HEK293 (cell line): Measurements from ENCODE around the gene PDLIM5.

Source experiments
- CTCF ChIA-PET: fragments of 350-600 bp; formaldehyde crosslinking; extraction: SDS; loops from one replicate; lab custom pipeline; 2021; ENCODE audit warnings: antibody characterized with exemption; lab: Yijun Ruan, JAX
- POLR2A ChIA-PET: fragments of 300-600 bp; formaldehyde crosslinking; extraction: SDS; loops from one replicate; lab custom pipeline; 2020; ENCODE audit warnings: antibody characterized with exemption, inconsistent platforms; lab: Yijun Ruan, JAX
- H3K27ac ChIP-seq: fragments of 200-500 bp; sonication (Bioruptor generic); 2 replicates; pipeline ENCODE4 v1.5.1; 2014; ENCODE audit warnings: low read depth, low read length, control low read depth, inconsistent platforms; ENCODE audit errors: extremely low read depth
- H3K36me3 ChIP-seq, 2 experiments: fragments of 200-500 bp in 1 of 2; sonication (Bioruptor generic) in 1 of 2; 1 replicate in 1 of 2; 2 replicates in 1 of 2; pipeline ENCODE4 v1.5.1; 2014 to 2017; ENCODE audit warnings: inconsistent platforms in 2 of 2, low read length in 2 of 2; ENCODE audit not compliant: control insufficient read depth in 2 of 2, insufficient read depth in 1 of 2
- H3K4me1 ChIP-seq: fragments of 200-500 bp; sonication (Bioruptor generic); 2 replicates; pipeline ENCODE4 v1.5.1; 2014; ENCODE audit warnings: mild to moderate bottlenecking, low read length, inconsistent platforms; ENCODE audit not compliant: control insufficient read depth, insufficient read depth
- H3K4me3 ChIP-seq: 2 replicates; pipeline ENCODE4 v1.5.1; 2011; ENCODE audit warnings: low read depth, mild to moderate bottlenecking, control low read depth, low read length, moderate library complexity
- H3K9me3 ChIP-seq: fragments of 200-500 bp; sonication (Bioruptor generic); 2 replicates; pipeline ENCODE4 v1.5.1; 2014; ENCODE audit warnings: low read depth, low read length, inconsistent platforms; ENCODE audit not compliant: control insufficient read depth, insufficient read depth
- BCL11A ChIP-seq: fragments of 450-650 bp; formaldehyde crosslinking; IDR thresholded peaks from 2 replicates; pipeline ENCODE4 v1.5.1; 2016; ENCODE audit warnings: low read depth, missing biosample characterization, missing genetic modification characterization
- FEZF1 ChIP-seq: fragments of 450-650 bp; formaldehyde crosslinking; IDR thresholded peaks from 2 replicates; pipeline ENCODE4 v1.5.1; 2016; ENCODE audit warnings: missing biosample characterization, missing genetic modification characterization
- GFI1B ChIP-seq: fragments of 450-650 bp; formaldehyde crosslinking; IDR thresholded peaks from 2 replicates; pipeline ENCODE4 v1.5.1; 2016; ENCODE audit warnings: missing biosample characterization, missing genetic modification characterization
- GLIS1 ChIP-seq: fragments of 450-650 bp; formaldehyde crosslinking; IDR thresholded peaks from 2 replicates; pipeline ENCODE4 v1.5.1; 2016; ENCODE audit warnings: missing biosample characterization, missing genetic modification characterization
- INSM2 ChIP-seq: fragments of 450-650 bp; formaldehyde crosslinking; IDR thresholded peaks from 2 replicates; pipeline ENCODE4 v1.5.1; 2016; ENCODE audit warnings: missing biosample characterization, missing genetic modification characterization
- MEIS1 ChIP-seq: sonication (generic); formaldehyde crosslinking; IDR thresholded peaks from 2 replicates; pipeline ENCODE4 v1.8.1; 2022; ENCODE audit warnings: missing genetic modification reagents, mild to moderate bottlenecking, borderline replicate concordance
- SETDB1 ChIP-seq: IDR thresholded peaks from one replicate; pipeline ENCODE4 v1.6.1; 2017; ENCODE audit warnings: mild to moderate bottlenecking, low read length, moderate library complexity, mixed read lengths; ENCODE audit not compliant: insufficient read length
- SP7 ChIP-seq: fragments of 450-650 bp; formaldehyde crosslinking; IDR thresholded peaks from 2 replicates; pipeline ENCODE4 v1.5.1; 2016; ENCODE audit warnings: missing biosample characterization, missing genetic modification characterization
- TCF7L2 ChIP-seq: IDR thresholded peaks from 2 replicates; pipeline ENCODE4 v1.6.1; 2011; ENCODE audit warnings: low read depth, mild to moderate bottlenecking, inconsistent platforms, low read length, moderate library complexity, borderline replicate concordance
- YY1 ChIP-seq: fragments of 450-650 bp; formaldehyde crosslinking; IDR thresholded peaks from 2 replicates; pipeline ENCODE4 v1.5.1; 2018; ENCODE audit warnings: missing biosample characterization, missing genetic modification characterization
- ZBTB20 ChIP-seq: fragments of 450-650 bp; formaldehyde crosslinking; IDR thresholded peaks from 2 replicates; pipeline ENCODE4 v1.5.1; 2016; ENCODE audit warnings: missing biosample characterization, missing genetic modification characterization
- ZBTB26 ChIP-seq: fragments of 450-650 bp; formaldehyde crosslinking; optimal IDR thresholded peaks from 2 replicates; pipeline ENCODE3; 2016; ENCODE audit warnings: missing biosample characterization, mild to moderate bottlenecking, missing genetic modification characterization
- ZNF10 ChIP-seq: fragments of 450-650 bp; formaldehyde crosslinking; IDR thresholded peaks from 2 replicates; pipeline ENCODE4 v1.5.1; 2017; ENCODE audit warnings: missing biosample characterization, missing genetic modification characterization
- ZNF133 ChIP-seq: fragments of 450-650 bp; formaldehyde crosslinking; IDR thresholded peaks from 2 replicates; pipeline ENCODE4 v1.5.1; 2016; ENCODE audit warnings: missing biosample characterization, missing genetic modification characterization
- ZNF148 ChIP-seq: fragments of 450-650 bp; formaldehyde crosslinking; IDR thresholded peaks from 2 replicates; pipeline ENCODE4 v1.5.0; 2017; ENCODE audit warnings: missing biosample characterization, missing genetic modification characterization, borderline replicate concordance
- ZNF169 ChIP-seq: fragments of 450-650 bp; formaldehyde crosslinking; IDR thresholded peaks from 2 replicates; pipeline ENCODE4 v1.5.1; 2016; ENCODE audit warnings: missing biosample characterization, missing genetic modification characterization
- ZNF19 ChIP-seq: fragments of 450-650 bp; formaldehyde crosslinking; IDR thresholded peaks from 2 replicates; pipeline ENCODE4; 2016; ENCODE audit warnings: missing biosample characterization, missing genetic modification characterization, low read depth
- ZNF292 ChIP-seq: fragments of 450-650 bp; formaldehyde crosslinking; IDR thresholded peaks from 2 replicates; pipeline ENCODE4 v1.5.1; 2016; ENCODE audit warnings: low read depth, missing biosample characterization, missing genetic modification characterization, borderline replicate concordance
- ZNF324 ChIP-seq: fragments of 450-650 bp; formaldehyde crosslinking; IDR thresholded peaks from 2 replicates; pipeline ENCODE4 v1.5.1; 2016; ENCODE audit warnings: missing biosample characterization, missing genetic modification characterization
- ZNF391 ChIP-seq: fragments of 450-650 bp; formaldehyde crosslinking; IDR thresholded peaks from 2 replicates; pipeline ENCODE4 v1.5.1; 2016; ENCODE audit warnings: low read depth, missing biosample characterization, missing genetic modification characterization, borderline replicate concordance
- ZNF394 ChIP-seq: fragments of 450-650 bp; formaldehyde crosslinking; IDR thresholded peaks from 2 replicates; pipeline ENCODE4 v1.5.1; 2016; ENCODE audit warnings: missing biosample characterization, missing genetic modification characterization, mild to moderate bottlenecking, moderate library complexity, borderline replicate concordance
- ZNF426 ChIP-seq: fragments of 450-650 bp; formaldehyde crosslinking; IDR thresholded peaks from 2 replicates; pipeline ENCODE4 v1.5.1; 2017; ENCODE audit warnings: missing biosample characterization, missing genetic modification characterization, mild to moderate bottlenecking, inconsistent platforms, moderate library complexity
- ZNF473 ChIP-seq: fragments of 450-650 bp; formaldehyde crosslinking; IDR thresholded peaks from 2 replicates; pipeline ENCODE4 v1.5.1; 2017; ENCODE audit warnings: missing biosample characterization, missing genetic modification characterization
- ZNF580 ChIP-seq: fragments of 450-650 bp; formaldehyde crosslinking; IDR thresholded peaks from 2 replicates; pipeline ENCODE4 v1.5.1; 2016; ENCODE audit warnings: missing biosample characterization, missing genetic modification characterization
- ZNF658 ChIP-seq: fragments of 450-650 bp; formaldehyde crosslinking; IDR thresholded peaks from 2 replicates; pipeline ENCODE4; 2016; ENCODE audit warnings: missing biosample characterization, missing genetic modification characterization
- ZNF701 ChIP-seq: fragments of 450-650 bp; formaldehyde crosslinking; IDR thresholded peaks from 2 replicates; pipeline ENCODE4 v1.5.1; 2016; ENCODE audit warnings: missing biosample characterization, missing genetic modification characterization
- ZNF791 ChIP-seq: fragments of 450-650 bp; formaldehyde crosslinking; IDR thresholded peaks from 2 replicates; pipeline ENCODE4 v1.5.1; 2016; ENCODE audit warnings: missing biosample characterization, missing genetic modification characterization
- ZNF837 ChIP-seq: fragments of 450-650 bp; formaldehyde crosslinking; IDR thresholded peaks from 2 replicates; pipeline ENCODE4 v1.5.1; 2016; ENCODE audit warnings: missing biosample characterization, missing genetic modification characterization
- ZSCAN30 ChIP-seq: fragments of 450-650 bp; IDR thresholded peaks from 2 replicates; pipeline ENCODE4 v1.5.1; 2018; ENCODE audit warnings: missing biosample characterization, mild to moderate bottlenecking, missing genetic modification characterization, moderate library complexity
- ZSCAN5A ChIP-seq: fragments of 450-650 bp; formaldehyde crosslinking; IDR thresholded peaks from 2 replicates; pipeline ENCODE4 v1.5.1; 2016; ENCODE audit warnings: missing biosample characterization, missing genetic modification characterization

Gene PDLIM5

GRCh38 chr4:94564252-94564651, 112.5 kb downstream of the PDLIM5 start:
- no peaks in the 10 kb centered on the region for H3K36me3 ChIP-seq
- TF ChIP-seq ZNF292 (no peak), INSM2 (tag by site-specific recombination) (no peak), FEZF1 (tag by site-specific recombination) (no peak), SP7 (tag by site-specific recombination) (no peak), ZNF324 (tag by site-specific recombination) (no peak), ZNF473 (tag by site-specific recombination) (no peak), ZNF791 (tag by site-specific recombination) (no peak), ZNF10 (tag by site-specific recombination) (no peak), ZNF426 (no peak), ZBTB26 (tag by site-specific recombination) (no peak), ZNF19 (tag by site-specific recombination) (no peak), ZNF701 (tag by site-specific recombination) (no peak), ZNF169 (tag by site-specific recombination) (no peak)
- H3K9me3 ChIP-seq: no peaks in the 10 kb centered on the region
- ChIA-PET CTCF (no interaction called here), POLR2A (no interaction called here)
- H3K4me3 ChIP-seq: no peak overlapping the region
- no peak overlapping the region for H3K27ac ChIP-seq
- no peaks in the 10 kb centered on the region for H3K4me1 ChIP-seq

GRCh38 chr4:94566420-94566819, 114.7 kb downstream of the PDLIM5 start:
- Histone ChIP-seq H3K4me1 (peaks cover 6% of the 10 kb centered on the region; the same call in 1 of the 2 replicates), H3K27ac (no peak overlapping the region), H3K9me3 (no peaks in the 10 kb centered on the region), H3K36me3 (no peaks in the 10 kb centered on the region), H3K4me3 (no peak overlapping the region)
- ChIA-PET POLR2A (no interaction called here), CTCF (no interaction called here)
- TF ChIP-seq GFI1B (no peak), ZBTB20 (tag by site-specific recombination) (no peak), YY1 (tag by site-specific recombination) (no peak), ZNF169 (tag by site-specific recombination) (no peak), GLIS1 (tag by site-specific recombination) (no peak), ZNF580 (tag by site-specific recombination) (no peak), ZNF658 (tag by site-specific recombination) (no peak), TCF7L2 (no peak), ZSCAN30 (tag by site-specific recombination) (no peak), BCL11A (tag by site-specific recombination) (no peak), ZNF837 (tag by site-specific recombination) (no peak), ZNF148 (tag by site-specific recombination) (no peak), ZNF394 (tag by site-specific recombination) (no peak), ZNF133 (tag by site-specific recombination) (no peak), ZSCAN5A (tag by site-specific recombination) (no peak), SETDB1 (no peak), ZNF391 (tag by site-specific recombination) (no peak), MEIS1 (CRISPR knock-in tag) (no peak)
